Endothelial cell of umbilical vein (primary cell): ENCODE data around the gene ITPR1. TPM values are rescaled to one million over a fixed set of nuclear protein-coding genes. Genes with fewer than 3 reads are reported as not detected.

Experiments used
- BruUV-seq: library from RNA; stranded (reverse); fragments of 400-500 nt; replicated peaks from 2 replicates; lab custom pipeline; 2021; lab: Mats Ljungman, UMichigan
- CTCF ChIA-PET: fragments of 300-600, 350-600 bp; sonication (Branson Sonifier 250); formaldehyde crosslinking; loops from one replicate; lab custom pipeline; 2021; ENCODE audit warnings: antibody characterized with exemption, inconsistent platforms; lab: Charles Lee
- POLR2A ChIA-PET: fragments of 300-600, 350-600 bp; sonication (Branson Sonifier 250); formaldehyde crosslinking; loops from one replicate; lab custom pipeline; 2021; ENCODE audit warnings: antibody characterized with exemption, inconsistent platforms; lab: Charles Lee
- DNase-seq: peaks from one replicate; pipeline ENCODE4 v3.0.0-alpha.2; 2011; ENCODE audit warnings: low read depth, low spot score
- FAIRE-seq: peaks from 2 replicates; lab custom pipeline; 2011; peaks lifted over from hg19 to GRCh38; lab: Jason Lieb, UNC
- H2AFZ ChIP-seq: 2 replicates; pipeline ENCODE4 v1.6.0; 2012; ENCODE audit warnings: low read depth, low read length, control low read depth, inconsistent platforms
- H3K27ac ChIP-seq: 2 replicates; pipeline ENCODE4 v1.5.1; 2011; ENCODE audit warnings: low read depth, mild to moderate bottlenecking, control low read depth, low read length, moderate library complexity; ENCODE audit not compliant: insufficient read depth
- H3K27me3 ChIP-seq, 2 experiments: 2 replicates each; pipeline versions ENCODE4 v1.6.0 to v1.6.1; 2011; ENCODE audit warnings: low read length in 2 of 2, mixed read lengths in 1 of 2; ENCODE audit not compliant: control insufficient read depth in 2 of 2, insufficient read depth in 2 of 2
- H3K36me3 ChIP-seq, 2 experiments: 2 replicates in 1 of 2; 3 replicates in 1 of 2; pipeline ENCODE4 v1.5.1; 2011; ENCODE audit warnings: low read length in 2 of 2, mild to moderate bottlenecking in 1 of 2, moderate library complexity in 1 of 2; ENCODE audit not compliant: control insufficient read depth in 2 of 2, insufficient read depth in 2 of 2; ENCODE audit errors: extremely low read depth in 1 of 2
- H3K4me1 ChIP-seq: 3 replicates; pipeline ENCODE4 v1.5.1; 2011; ENCODE audit warnings: mild to moderate bottlenecking, low read length; ENCODE audit not compliant: control insufficient read depth, insufficient read depth; ENCODE audit errors: extremely low read depth
- H3K4me2 ChIP-seq: 2 replicates; pipeline ENCODE4 v1.6.1; 2011; ENCODE audit warnings: low read length, control low read depth, mixed read lengths; ENCODE audit not compliant: insufficient read depth
- H3K4me3 ChIP-seq, 3 experiments: fragments of 200-600 bp in 1 of 3; sonication (generic), shearing (Covaris generic) in 1 of 3; replicated peaks in 1 of 3; 2 replicates each; pipeline ENCODE4 v1.5.1; 2011 to 2016; ENCODE audit warnings: control low read depth in 3 of 3, low read length in 3 of 3, mild to moderate bottlenecking in 2 of 3, inconsistent platforms in 1 of 3, low read depth in 1 of 3, moderate library complexity in 1 of 3; ENCODE audit not compliant: insufficient read depth in 1 of 3
- H3K79me2 ChIP-seq: 2 replicates; pipeline ENCODE4 v1.6.0; 2012; ENCODE audit warnings: low read length, inconsistent platforms; ENCODE audit not compliant: control insufficient read depth, insufficient read depth
- H3K9ac ChIP-seq: replicated peaks from 2 replicates; pipeline ENCODE3; 2011; ENCODE audit warnings: low read length, control low read depth; ENCODE audit not compliant: insufficient read depth; ENCODE audit errors: extremely low read depth
- H3K9me1 ChIP-seq: replicated peaks from 3 replicates; pipeline ENCODE4 v1.6.0; 2011; ENCODE audit warnings: mild to moderate bottlenecking, low read length; ENCODE audit not compliant: control insufficient read depth, insufficient read depth; ENCODE audit errors: extremely low read depth
- H3K9me3 ChIP-seq: replicated peaks from 2 replicates; pipeline ENCODE4 v1.5.1; 2012; ENCODE audit warnings: low read length, inconsistent platforms; ENCODE audit not compliant: control insufficient read depth, insufficient read depth
- H4K20me1 ChIP-seq: replicated peaks from 2 replicates; pipeline ENCODE3; 2011; ENCODE audit warnings: mild to moderate bottlenecking, low read length; ENCODE audit not compliant: control insufficient read depth, insufficient read depth; ENCODE audit errors: extremely low read depth
- CTCF ChIP-seq, 2 donors: IDR thresholded peaks; 1 replicate in 1 of 2; 2 replicates in 1 of 2; pipeline ENCODE4 v1.5.1; 2011; ENCODE audit warnings: low read length in 2 of 2, mild to moderate bottlenecking in 2 of 2, moderate library complexity in 2 of 2, control low read depth in 1 of 2, inconsistent platforms in 1 of 2, low read depth in 1 of 2; ENCODE audit not compliant: insufficient read depth in 1 of 2; ENCODE audit errors: extremely low read depth in 1 of 2
- EZH2 ChIP-seq: IDR thresholded peaks from 2 replicates; pipeline ENCODE4 v1.6.1; 2012; ENCODE audit warnings: borderline replicate concordance, low read depth, mild to moderate bottlenecking, moderate library complexity, low read length, inconsistent platforms; ENCODE audit not compliant: severe bottlenecking
- FOS ChIP-seq: IDR thresholded peaks from 2 replicates; pipeline ENCODE4 v1.6.1; 2011; ENCODE audit warnings: mild to moderate bottlenecking, low read length, moderate library complexity, borderline replicate concordance; ENCODE audit not compliant: insufficient read depth
- GATA2 ChIP-seq: IDR thresholded peaks from 2 replicates; pipeline ENCODE4 v1.7.0; 2011; ENCODE audit warnings: low read depth, mild to moderate bottlenecking, moderate library complexity, mixed read lengths, low read length; ENCODE audit not compliant: insufficient read length, insufficient read depth
- JUN ChIP-seq: IDR thresholded peaks from 2 replicates; pipeline ENCODE4 v1.6.1; 2011; ENCODE audit warnings: borderline replicate concordance, low read depth; ENCODE audit not compliant: insufficient read length, insufficient read depth
- MAX ChIP-seq: IDR thresholded peaks from 2 replicates; pipeline ENCODE4 v1.6.1; 2011; ENCODE audit not compliant: insufficient read depth, insufficient read length
- MYC ChIP-seq: IDR thresholded peaks from one replicate; pipeline ENCODE4 v1.6.1; 2011; ENCODE audit warnings: mild to moderate bottlenecking, low read depth, low read length
- POLR2A ChIP-seq: IDR thresholded peaks from 2 replicates; pipeline ENCODE4 v1.6.1; 2012; ENCODE audit warnings: low read depth, mild to moderate bottlenecking, control low read depth, low read length
- POLR2AphosphoS5 ChIP-seq: IDR thresholded peaks from 2 replicates; pipeline ENCODE4 v1.6.1; 2012; ENCODE audit warnings: low read depth, mild to moderate bottlenecking, control low read depth, low read length, moderate library complexity; ENCODE audit not compliant: insufficient read depth
- dilution Hi-C: fragments of 300-500 bp; cut with MboI; formaldehyde crosslinking; loops from one replicate; pipeline ENCODE4 v1.15.0; 2019; ENCODE audit warnings: low sequenced_read_pairs; ENCODE audit not compliant: extremely low pct_ligation_motif_present
- intact Hi-C: fragments of 100-400 bp; cut with micrococcal nuclease; formaldehyde crosslinking; loops from one replicate; pipeline ENCODE4 v1.10.0; 2022
- polyA plus RNA-seq, 4 experiments: library from polyadenylated mRNA; depleted of rRNA in 3 of 4; stranded (reverse) in 3 of 4; unstranded in 1 of 4; fragments of >200 nt; gene quantifications; 2 replicates each; pipeline versions ENCODE4 v1.2.1 to v1.2.3, GENCODE V29; 2011 to 2012; ENCODE audit warnings: missing spikeins in 1 of 4
- total RNA-seq: library from RNA; stranded (reverse); gene quantifications from 2 replicates; pipeline ENCODE4 v1.2.3, GENCODE V29; 2021

ITPR1 gene
- total and polyA plus RNA-seq, 2 donors (not counting 3 experiments of a cell fraction or from before 2014, with no cell fraction given), result 5.1 to 16.1 TPM

DNA sequence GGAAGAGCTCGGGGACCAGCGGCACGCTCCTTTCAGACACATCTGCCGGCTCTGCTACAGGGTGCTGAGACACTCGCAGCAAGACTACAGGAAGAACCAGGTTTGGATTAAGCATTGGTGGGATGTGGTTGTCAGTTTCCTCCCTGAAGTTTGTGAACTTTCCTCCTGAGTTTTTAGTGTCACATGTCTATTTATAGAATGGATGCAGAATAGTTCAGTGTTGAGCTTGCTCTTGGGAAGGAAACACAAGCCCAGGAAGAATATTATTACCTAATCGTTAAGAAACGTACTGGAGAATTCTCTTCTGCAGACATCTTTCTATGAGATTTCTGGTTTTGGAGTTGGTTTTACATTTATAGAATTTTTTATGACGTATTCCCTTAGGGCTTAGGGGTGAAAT, 172.0 kb downstream of the ITPR1 start:
- CTCF ChIA-PET, result interaction anchor here (0.7 to 1.6 kb wide), 4 partner anchors 9 to 392 kb away, joined by 3 to 7 read pairs (median 3); no protein-coding TSS in a partner anchor
- H3K9me3 ChIP-seq, result no peaks in the 10 kb centered on the region
- no peak for DNase-seq
- no peak overlapping the region for H3K9ac ChIP-seq
- no peaks in the 10 kb centered on the region for H4K20me1 ChIP-seq
- H3K27me3 ChIP-seq, result no peaks in the 10 kb centered on the region
- no peak overlapping the region for H3K4me3 ChIP-seq
- H3K27ac ChIP-seq, result no peak overlapping the region
- no peaks in the 10 kb centered on the region for H3K4me1 ChIP-seq
- intact Hi-C loops (no loop called here), dilution Hi-C loops (no loop called here)
- no peak for TF ChIP-seq CTCF (IDR thresholded peaks at IDR 0.05; ENCODE audit: extremely low read depth in 1 of 2, insufficient read depth in 1 of 2, low read depth in 1 of 2, low read length in 2 of 2)
- TF ChIP-seq GATA2, result no peak
- TF ChIP-seq MYC, result no peak
- TF ChIP-seq JUN, result no peak
- no peak for TF ChIP-seq FOS
- no peak for TF ChIP-seq POLR2A
- no peak for TF ChIP-seq POLR2AphosphoS5
- no peak for TF ChIP-seq MAX
- TF ChIP-seq EZH2, result no peak
- POLR2A ChIA-PET, result no interaction called here
- no peak for FAIRE-seq
- H3K36me3 ChIP-seq, result no peaks in the 10 kb centered on the region
- no TSS peak for BruUV-seq
- H3K4me2 ChIP-seq, result no peak overlapping the region
- no peaks in the 10 kb centered on the region for H3K9me1 ChIP-seq
- H3K79me2 ChIP-seq, result no peaks in the 10 kb centered on the region
- no peak overlapping the region for H2AFZ ChIP-seq
